PC-9 (cell line): ENCODE data around the gene LRFN4.

Experiments
- CTCF ChIP-seq: fragments of 200-600 bp; sonication (generic); conservative IDR thresholded peaks from 2 replicates; pipeline ENCODE4 v1.6.1; 2017; ENCODE audit warnings: mixed run types, antibody characterized with exemption, mild to moderate bottlenecking, moderate library complexity
- EZH2 ChIP-seq: fragments of 200-600 bp; sonication (generic); IDR thresholded peaks from 2 replicates; pipeline ENCODE4 v1.8.0; 2017; ENCODE audit warnings: antibody characterized with exemption, low read depth

- no peak for TF ChIP-seq EZH2
- no peak for TF ChIP-seq CTCF
These were observed 14.0 kb downstream of the LRFN4 start for GRCh38 chr11:66870616-66871520.
